H1 (cell line): ENCODE results near the gene SLC2A1. TPM values are rescaled to one million over a fixed set of nuclear protein-coding genes. Genes with fewer than 3 reads are reported as not detected.
A peak's percentile ranks its signal among the peaks of the same experiment; 100 is the strongest.

Experiments
- ATF2 ChIP-seq: IDR thresholded peaks from 2 replicates; pipeline ENCODE4 v1.6.1; 2012; ENCODE audit warnings: low read length, inconsistent platforms
- ATF3 ChIP-seq: IDR thresholded peaks from 2 replicates; pipeline ENCODE4 v1.6.1; 2011; ENCODE audit warnings: low read depth, mild to moderate bottlenecking, low read length; ENCODE audit not compliant: insufficient read depth
- BACH1 ChIP-seq: IDR thresholded peaks from 2 replicates; pipeline ENCODE4 v1.6.1; 2012; ENCODE audit warnings: low read length, improper control_type of control experiment
- BRCA1 ChIP-seq: IDR thresholded peaks from 2 replicates; pipeline ENCODE4 v1.6.1; 2012; ENCODE audit warnings: low read depth, low read length, improper control_type of control experiment
- CBX5 ChIP-seq: fragments of 300-800, 300-1000 bp; sonication (generic); IDR thresholded peaks from 2 replicates; pipeline ENCODE4 v1.7.1; 2016; ENCODE audit warnings: antibody characterized with exemption, low read length, low read depth
- CEBPB ChIP-seq: IDR thresholded peaks from 2 replicates; pipeline ENCODE4 v1.6.1; 2012; ENCODE audit warnings: low read depth, low read length
- CREB1 ChIP-seq: IDR thresholded peaks from 2 replicates; pipeline ENCODE4 v1.6.1; 2012; ENCODE audit warnings: inconsistent platforms
- EZH2 ChIP-seq: fragments of 200-600 bp; sonication (generic); IDR thresholded peaks from 2 replicates; pipeline ENCODE4 v1.7.1; 2012; ENCODE audit warnings: low read depth, mild to moderate bottlenecking, moderate library complexity, low read length, inconsistent platforms; ENCODE audit not compliant: severe bottlenecking
- FOSL1 ChIP-seq: IDR thresholded peaks from 2 replicates; pipeline ENCODE4 v1.6.1; 2011; ENCODE audit warnings: mild to moderate bottlenecking, low read depth, low read length, moderate library complexity; ENCODE audit not compliant: insufficient read depth
- JUND ChIP-seq: IDR thresholded peaks from 2 replicates; pipeline ENCODE4 v1.6.1; 2011; ENCODE audit warnings: mild to moderate bottlenecking, improper control_type of control experiment, low read length
- KDM4A ChIP-seq: IDR thresholded peaks from one replicate; pipeline ENCODE4 v1.7.1; 2012; ENCODE audit warnings: low read depth, mild to moderate bottlenecking, moderate library complexity, low read length, inconsistent platforms; ENCODE audit not compliant: severe bottlenecking
- MAX ChIP-seq: IDR thresholded peaks from 2 replicates; pipeline ENCODE4 v1.6.1; 2012; ENCODE audit warnings: inconsistent platforms
- POLR2AphosphoS5 ChIP-seq: IDR thresholded peaks from 2 replicates; pipeline ENCODE4 v1.6.1; 2011; ENCODE audit warnings: low read depth, low read length
- RAD21 ChIP-seq, 2 experiments: IDR thresholded peaks in 1 of 2; conservative IDR thresholded peaks in 1 of 2; 2 replicates each; pipeline ENCODE4 v1.6.1; 2011; ENCODE audit warnings: low read depth in 2 of 2, low read length in 2 of 2, improper control_type of control experiment in 1 of 2, inconsistent platforms in 1 of 2, mild to moderate bottlenecking in 1 of 2, moderate library complexity in 1 of 2
- RNF2 ChIP-seq: fragments of 200-900, 300-1000 bp; sonication (generic); IDR thresholded peaks from 2 replicates; pipeline ENCODE4 v1.7.1; 2016; ENCODE audit warnings: borderline replicate concordance, low read depth, mild to moderate bottlenecking, antibody characterized with exemption, low read length; ENCODE audit not compliant: poor library complexity, severe bottlenecking; ENCODE audit errors: missing control alignments
- SIN3A ChIP-seq, 2 experiments: IDR thresholded peaks in 1 of 2; conservative IDR thresholded peaks in 1 of 2; 2 replicates each; pipeline ENCODE4 v1.6.1; 2011 to 2012; ENCODE audit warnings: low read length in 2 of 2, improper control_type of control experiment in 1 of 2, low read depth in 1 of 2, mild to moderate bottlenecking in 1 of 2
- SIX5 ChIP-seq: IDR thresholded peaks from 2 replicates; pipeline ENCODE4 v1.6.1; 2011; ENCODE audit warnings: mild to moderate bottlenecking, low read depth, low read length
- SP4 ChIP-seq: IDR thresholded peaks from 2 replicates; pipeline ENCODE4 v1.6.1; 2012; ENCODE audit warnings: low read length, inconsistent platforms
- SRF ChIP-seq: IDR thresholded peaks from 2 replicates; pipeline ENCODE4 v1.6.1; 2011; ENCODE audit warnings: mild to moderate bottlenecking, low read depth, low read length, moderate library complexity
- USF2 ChIP-seq: IDR thresholded peaks from 2 replicates; pipeline ENCODE4 v1.6.1; 2011; ENCODE audit warnings: low read length, improper control_type of control experiment
- YY1 ChIP-seq: IDR thresholded peaks from 2 replicates; pipeline ENCODE4 v1.6.1; 2011; ENCODE audit warnings: low read depth, mild to moderate bottlenecking, low read length
- polyA plus RNA-seq, 7 experiments: library from polyadenylated mRNA; depleted of rRNA in 3 of 7; stranded (reverse) in 5 of 7; unstranded in 2 of 7; fragments of >200 nt in 5 of 7; fragments of 200-250 nt in 2 of 7; gene quantifications; 1 replicate in 5 of 7; 2 replicates in 1 of 7; 4 replicates in 1 of 7; pipeline versions ENCODE4 v1.2.1 to v1.2.3, GENCODE V29; 2011 to 2013; ENCODE audit warnings: missing spikeins in 2 of 7, mixed read lengths in 2 of 7
- total RNA-seq: library from RNA; stranded (reverse); fragmentation: NEBNext Ultra II Directional; extraction: Animal tissue kit (Norgen Biotek cat#: 25700); gene quantifications from 2 replicates; pipeline ENCODE4 v1.2.1, GENCODE V29; 2021

SLC2A1 gene
- total and polyA plus RNA-seq, 2 of the 8 experiments (the other 6 are each of a cell fraction or from before 2014, with no cell fraction given): 230 to 308 TPM

- TF ChIP-seq CBX5: no peak
- no peak for TF ChIP-seq USF2
- TF ChIP-seq SIN3A (conservative IDR thresholded peaks at IDR 0.05 in 1 of 2, IDR thresholded peaks at IDR 0.05 in 1 of 2; ENCODE audit: low read depth in 1 of 2, low read length in 2 of 2): 0 out of 4 replicates have a peak, but pooled peaks have one; percentile 28 to 30
- TF ChIP-seq JUND: no peak
- no peak for TF ChIP-seq CEBPB
- TF ChIP-seq RAD21 (IDR thresholded peaks at IDR 0.05 in 1 of 2, conservative IDR thresholded peaks at IDR 0.05 in 1 of 2; ENCODE audit: low read depth in 2 of 2, low read length in 2 of 2): no peak
- TF ChIP-seq POLR2AphosphoS5: peak; percentile 15
- TF ChIP-seq ATF2: no peak
- TF ChIP-seq YY1: no peak
- no peak for TF ChIP-seq EZH2
- TF ChIP-seq BRCA1: no peak
- TF ChIP-seq RNF2: no peak
- TF ChIP-seq SRF: no peak
- no peak for TF ChIP-seq KDM4A
- TF ChIP-seq BACH1: no peak
- no peak for TF ChIP-seq CREB1
- no peak for TF ChIP-seq SIX5
- TF ChIP-seq ATF3: no peak
- TF ChIP-seq MAX: peak; percentile 86
- no peak for TF ChIP-seq SP4
- TF ChIP-seq FOSL1: no peak
These were observed 684 bp downstream of the SLC2A1 start (continued) for GRCh38 chr1:42957880-42958487.
